Astrocyte (in vitro differentiated cells and primary cell): Measurements from ENCODE around the gene HSD17B14. TPM values are rescaled to one million over a fixed set of nuclear protein-coding genes. Genes with fewer than 3 reads are reported as not detected.
A peak's percentile ranks its signal among the peaks of the same experiment; 100 is the strongest.

Experiments used
- DNase-seq: peaks from one replicate; pipeline ENCODE4 v3.0.0-alpha.2; 2010; ENCODE audit warnings: low read depth
- FAIRE-seq: peaks from 2 replicates; lab custom pipeline; 2011; peaks lifted over from hg19 to GRCh38; lab: Jason Lieb, UNC
- H2AFZ ChIP-seq: 2 replicates; pipeline ENCODE4 v1.6.0; 2012; ENCODE audit warnings: low read depth, low read length, inconsistent platforms
- H3K27ac ChIP-seq: 2 replicates; pipeline ENCODE4 v1.5.1; 2011; ENCODE audit warnings: low read depth, low read length, inconsistent platforms
- H3K27me3 ChIP-seq: 2 replicates; pipeline ENCODE4 v1.6.0; 2011; ENCODE audit warnings: low read length, inconsistent platforms; ENCODE audit not compliant: insufficient read depth
- H3K36me3 ChIP-seq: 2 replicates; pipeline ENCODE4 v1.5.1; 2011; ENCODE audit warnings: low read length, inconsistent platforms; ENCODE audit not compliant: insufficient read depth
- H3K4me1 ChIP-seq: 2 replicates; pipeline ENCODE4 v1.5.1; 2011; ENCODE audit warnings: low read length, inconsistent platforms; ENCODE audit not compliant: insufficient read depth
- H3K4me2 ChIP-seq: 2 replicates; pipeline ENCODE4 v1.6.0; 2012; ENCODE audit warnings: low read length, inconsistent platforms
- H3K4me3 ChIP-seq: 2 replicates; pipeline ENCODE4 v1.5.1; 2011; ENCODE audit warnings: low read depth, mild to moderate bottlenecking, low read length, inconsistent platforms; ENCODE audit not compliant: insufficient read depth
- H3K79me2 ChIP-seq: 2 replicates; pipeline ENCODE4 v1.6.0; 2012; ENCODE audit warnings: mild to moderate bottlenecking, low read length, inconsistent platforms; ENCODE audit not compliant: insufficient read depth
- H3K9ac ChIP-seq: 2 replicates; pipeline ENCODE4 v1.6.0; 2012; ENCODE audit warnings: mild to moderate bottlenecking, low read length, inconsistent platforms
- H3K9me3 ChIP-seq: 2 replicates; pipeline ENCODE4 v1.5.1; 2012; ENCODE audit warnings: low read depth, mild to moderate bottlenecking, low read length, inconsistent platforms; ENCODE audit not compliant: insufficient read depth
- H4K20me1 ChIP-seq: 2 replicates; pipeline ENCODE4 v1.6.0; 2012; ENCODE audit warnings: low read length, inconsistent platforms; ENCODE audit not compliant: insufficient read depth
- H3K27ac Mint-ChIP-seq: one replicate; pipeline ENCODE4 v1.8.0; 2021; ENCODE audit warnings: mild to moderate bottlenecking, mixed read lengths; ENCODE audit not compliant: unreplicated experiment
- H3K27me3 Mint-ChIP-seq: one replicate; pipeline ENCODE4 v1.8.0; 2021; ENCODE audit warnings: low read depth, mixed read lengths; ENCODE audit not compliant: unreplicated experiment
- H3K36me3 Mint-ChIP-seq: one replicate; pipeline ENCODE4 v1.8.0; 2021; ENCODE audit warnings: low read depth, mixed read lengths; ENCODE audit not compliant: unreplicated experiment
- H3K4me1 Mint-ChIP-seq: one replicate; pipeline ENCODE4 v1.8.0; 2021; ENCODE audit warnings: low read depth, mixed read lengths; ENCODE audit not compliant: unreplicated experiment
- H3K4me3 Mint-ChIP-seq: one replicate; pipeline ENCODE4 v1.8.0; 2021; ENCODE audit warnings: mild to moderate bottlenecking, moderate library complexity, mixed read lengths; ENCODE audit not compliant: unreplicated experiment
- H3K9me3 Mint-ChIP-seq: one replicate; pipeline ENCODE4 v1.8.0; 2021; ENCODE audit warnings: mild to moderate bottlenecking, mixed read lengths; ENCODE audit not compliant: unreplicated experiment
- EZH2 ChIP-seq: IDR thresholded peaks from 2 replicates; pipeline ENCODE4 v1.6.1; 2012; ENCODE audit warnings: mild to moderate bottlenecking, low read length, inconsistent platforms; ENCODE audit not compliant: insufficient read depth
- total RNA-seq: library from RNA; stranded (reverse); gene quantifications from 2 replicates; pipeline ENCODE4 v1.2.1, GENCODE V29; 2021
- TF ChIP-seq, protein P1 (sequence below): IDR thresholded peaks from 2 replicates; pipeline ENCODE4 v1.5.1; 2011; ENCODE audit warnings: low read depth, mild to moderate bottlenecking, inconsistent platforms, low read length, moderate library complexity; ENCODE audit not compliant: insufficient read depth

The HSD17B14 gene
- total RNA-seq, 1 donor from 2014 or later, result 9.7 TPM

DNA sequence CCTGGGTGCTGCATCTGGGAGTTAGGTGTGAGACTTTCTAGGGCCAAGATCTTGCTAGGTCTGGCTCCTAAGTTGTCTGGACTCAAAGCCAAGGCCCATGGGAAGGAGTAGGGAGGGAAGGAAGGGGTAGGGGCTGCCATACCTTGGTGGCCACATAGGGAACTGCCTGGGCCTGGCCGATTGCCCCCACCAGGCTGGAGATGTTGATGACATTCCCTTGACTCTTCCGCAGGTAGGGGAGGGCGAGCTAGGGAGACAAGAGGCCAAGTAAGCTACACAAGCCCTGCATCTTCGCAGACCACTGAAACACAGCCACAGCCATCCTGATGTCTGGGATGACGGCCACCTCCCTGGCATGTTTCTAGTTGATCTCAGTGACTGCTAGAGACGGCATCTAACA, 21.4 kb downstream of the HSD17B14 start:
- peaks cover 6% of the 10 kb centered on the region for H3K4me1 ChIP-seq
- H3K4me3 Mint-ChIP-seq, result no peak overlapping the region
- H3K79me2 ChIP-seq, result no peaks in the 10 kb centered on the region
- H3K27me3 Mint-ChIP-seq, result no peaks in the 10 kb centered on the region
- no peak overlapping the region for H3K9ac ChIP-seq
- H2AFZ ChIP-seq, result no peak overlapping the region
- H4K20me1 ChIP-seq, result no peaks in the 10 kb centered on the region
- no peaks in the 10 kb centered on the region for H3K36me3 ChIP-seq
- H3K27me3 ChIP-seq, result no peaks in the 10 kb centered on the region
- H3K4me1 Mint-ChIP-seq, result no peaks in the 10 kb centered on the region
- H3K4me2 ChIP-seq, result no peak overlapping the region
- H3K4me3 ChIP-seq, result no peak overlapping the region
- H3K27ac ChIP-seq, result no peak overlapping the region
- H3K9me3 Mint-ChIP-seq, result no peaks in the 10 kb centered on the region
- FAIRE-seq, result no peak
- no peak for DNase-seq
- H3K36me3 Mint-ChIP-seq, result peaks cover 4% of the 10 kb centered on the region
- no peaks in the 10 kb centered on the region for H3K9me3 ChIP-seq
- TF ChIP-seq, protein P1, sequence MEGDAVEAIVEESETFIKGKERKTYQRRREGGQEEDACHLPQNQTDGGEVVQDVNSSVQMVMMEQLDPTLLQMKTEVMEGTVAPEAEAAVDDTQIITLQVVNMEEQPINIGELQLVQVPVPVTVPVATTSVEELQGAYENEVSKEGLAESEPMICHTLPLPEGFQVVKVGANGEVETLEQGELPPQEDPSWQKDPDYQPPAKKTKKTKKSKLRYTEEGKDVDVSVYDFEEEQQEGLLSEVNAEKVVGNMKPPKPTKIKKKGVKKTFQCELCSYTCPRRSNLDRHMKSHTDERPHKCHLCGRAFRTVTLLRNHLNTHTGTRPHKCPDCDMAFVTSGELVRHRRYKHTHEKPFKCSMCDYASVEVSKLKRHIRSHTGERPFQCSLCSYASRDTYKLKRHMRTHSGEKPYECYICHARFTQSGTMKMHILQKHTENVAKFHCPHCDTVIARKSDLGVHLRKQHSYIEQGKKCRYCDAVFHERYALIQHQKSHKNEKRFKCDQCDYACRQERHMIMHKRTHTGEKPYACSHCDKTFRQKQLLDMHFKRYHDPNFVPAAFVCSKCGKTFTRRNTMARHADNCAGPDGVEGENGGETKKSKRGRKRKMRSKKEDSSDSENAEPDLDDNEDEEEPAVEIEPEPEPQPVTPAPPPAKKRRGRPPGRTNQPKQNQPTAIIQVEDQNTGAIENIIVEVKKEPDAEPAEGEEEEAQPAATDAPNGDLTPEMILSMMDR, result no peak
- no peak for TF ChIP-seq EZH2
- no peak overlapping the region for H3K27ac Mint-ChIP-seq

DNA sequence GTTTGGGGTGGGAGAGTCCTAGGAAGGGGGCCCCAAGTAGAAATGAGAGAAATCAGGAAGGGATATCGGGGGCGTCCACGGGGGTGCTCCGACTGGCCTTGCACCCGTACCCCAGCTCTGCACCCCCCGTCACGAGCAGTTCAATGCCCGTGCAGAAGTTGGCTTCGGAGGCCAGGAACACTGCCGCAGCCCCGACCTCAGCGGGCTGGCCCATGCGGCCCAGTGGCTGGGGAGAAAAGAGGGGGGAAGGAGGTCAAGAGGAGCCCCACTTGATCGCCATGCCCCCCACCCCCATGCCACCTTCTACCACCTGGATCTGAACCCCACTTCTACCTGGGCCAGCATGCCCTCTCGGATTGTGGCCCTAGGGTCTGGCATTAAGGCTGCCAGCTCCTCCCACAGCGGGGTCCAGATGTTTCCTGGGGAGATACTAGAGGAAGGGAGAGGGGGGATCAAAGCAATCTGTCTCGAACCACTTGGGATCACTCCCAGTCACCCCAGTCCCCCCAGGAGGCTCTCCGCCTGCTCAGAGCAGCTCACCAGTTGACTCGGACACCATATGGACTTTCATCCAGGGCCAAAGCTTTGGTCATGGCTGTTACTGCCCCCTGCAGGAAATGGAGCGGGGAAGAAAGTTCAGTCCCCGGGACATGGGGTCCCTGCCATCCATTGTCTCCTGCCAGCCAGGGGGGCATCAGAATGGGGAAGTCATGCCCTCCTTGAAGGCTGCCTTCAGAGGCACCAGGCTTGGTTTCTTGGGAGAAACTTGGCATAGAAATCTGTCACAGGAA, 23.0 kb downstream of the HSD17B14 start:
- H3K4me1 ChIP-seq, result peaks cover 8% of the 10 kb centered on the region
- no peaks in the 10 kb centered on the region for H3K79me2 ChIP-seq
- H3K4me3 ChIP-seq, result no peak overlapping the region
- FAIRE-seq (no peak), DNase-seq (no peak)
- H3K9me3 ChIP-seq, result no peaks in the 10 kb centered on the region
- H3K4me3 Mint-ChIP-seq, result no peak overlapping the region
- no peaks in the 10 kb centered on the region for H3K27me3 Mint-ChIP-seq
- no peak overlapping the region for H3K4me2 ChIP-seq
- H3K9ac ChIP-seq, result no peak overlapping the region
- no peaks in the 10 kb centered on the region for H3K4me1 Mint-ChIP-seq
- no peaks in the 10 kb centered on the region for H3K36me3 Mint-ChIP-seq
- H3K9me3 Mint-ChIP-seq, result no peaks in the 10 kb centered on the region
- no peaks in the 10 kb centered on the region for H3K36me3 ChIP-seq
- peak overlapping the region; percentile 81 for H3K27ac Mint-ChIP-seq
- no peak overlapping the region for H2AFZ ChIP-seq
- no peak overlapping the region for H3K27ac ChIP-seq
- H4K20me1 ChIP-seq, result no peaks in the 10 kb centered on the region
- TF ChIP-seq EZH2, result no peak
- TF ChIP-seq, protein P1, result no peak
- H3K27me3 ChIP-seq, result no peaks in the 10 kb centered on the region
